IMR-90 (cell line): ENCODE measurements around the gene CPNE1. TPM values are rescaled to one million over a fixed set of nuclear protein-coding genes. Genes with fewer than 3 reads are reported as not detected.

ENCODE experiments used
- ATAC-seq: fragments of 200-7000 bp; cut with Tn5 transposase; 2 replicates; pipeline ENCODE4 v1.9.1; 2020; ENCODE audit warnings: low read depth, mild to moderate bottlenecking, moderate library complexity
- BruUV-seq: library from RNA; stranded (reverse); fragments of 400-500 nt; replicated peaks from 2 replicates; lab custom pipeline; 2021; lab: Mats Ljungman, UMichigan
- CTCF ChIA-PET: fragments of 300-600 bp; formaldehyde crosslinking; extraction: SDS; loops from one replicate; lab custom pipeline; 2021; ENCODE audit warnings: antibody characterized with exemption; lab: Yijun Ruan, JAX
- POLR2A ChIA-PET: fragments of 300-600 bp; sonication (Branson Sonifier 250); formaldehyde crosslinking; loops from one replicate; lab custom pipeline; 2022; ENCODE audit warnings: antibody characterized with exemption; ENCODE audit not compliant: unreplicated experiment; lab: Charles Lee
- DNase-seq: peaks from one replicate; pipeline ENCODE4 v3.0.0; 2013
- H2AFZ ChIP-seq: replicated peaks from 2 replicates; pipeline ENCODE3; 2013; ENCODE audit warnings: low read length, mild to moderate bottlenecking; ENCODE audit not compliant: poor library complexity
- H2AK5ac ChIP-seq: 2 replicates; pipeline ENCODE4 v1.6.1; 2013; ENCODE audit warnings: low read depth, low read length, inconsistent platforms
- H2AK9ac ChIP-seq: replicated peaks from 2 replicates; pipeline ENCODE3; 2013; ENCODE audit warnings: mild to moderate bottlenecking, low read depth, low read length, moderate library complexity; ENCODE audit not compliant: poor library complexity
- H2BK120ac ChIP-seq: 2 replicates; pipeline ENCODE4 v1.6.1; 2013; ENCODE audit warnings: low read depth, low read length, inconsistent platforms
- H2BK15ac ChIP-seq: 3 replicates; pipeline ENCODE4 v1.6.1; 2013; ENCODE audit warnings: low read depth, low read length, inconsistent platforms
- H2BK20ac ChIP-seq: 2 replicates; pipeline ENCODE4 v1.6.1; 2013; ENCODE audit warnings: low read depth, mild to moderate bottlenecking, inconsistent platforms, low read length, moderate library complexity
- H2BK5ac ChIP-seq: 2 replicates; pipeline ENCODE4 v1.6.1; 2013; ENCODE audit warnings: mild to moderate bottlenecking, low read depth, low read length, inconsistent platforms; ENCODE audit not compliant: poor library complexity, severe bottlenecking
- H3K14ac ChIP-seq: replicated peaks from 2 replicates; pipeline ENCODE4 v1.6.1; 2013; ENCODE audit warnings: low read depth, low read length, inconsistent platforms
- H3K18ac ChIP-seq: 2 replicates; pipeline ENCODE4 v1.6.1; 2013; ENCODE audit warnings: low read depth, low read length, control low read depth
- H3K23ac ChIP-seq: 2 replicates; pipeline ENCODE4 v1.6.1; 2013; ENCODE audit warnings: low read depth, low read length, inconsistent platforms
- H3K27ac ChIP-seq: 2 replicates; pipeline ENCODE4 v1.5.1; 2013; ENCODE audit warnings: mild to moderate bottlenecking, control low read depth, low read length; ENCODE audit not compliant: insufficient read depth
- H3K27me3 ChIP-seq: 2 replicates; pipeline ENCODE4 v1.6.1; 2013; ENCODE audit warnings: low read length; ENCODE audit not compliant: control insufficient read depth, insufficient read depth
- H3K36me3 ChIP-seq: 2 replicates; pipeline ENCODE4 v1.6.1; 2013; ENCODE audit warnings: low read length, mixed read lengths; ENCODE audit not compliant: control insufficient read depth, insufficient read depth
- H3K4ac ChIP-seq: 2 replicates; pipeline ENCODE4 v1.6.1; 2013; ENCODE audit warnings: low read depth, low read length, inconsistent platforms
- H3K4me1 ChIP-seq: 2 replicates; pipeline ENCODE4 v1.6.1; 2013; ENCODE audit warnings: low read length, mixed read lengths; ENCODE audit not compliant: control insufficient read depth, insufficient read depth
- H3K4me2 ChIP-seq: 2 replicates; pipeline ENCODE4 v1.6.1; 2013; ENCODE audit warnings: low read depth, mild to moderate bottlenecking, control low read depth, low read length, moderate library complexity
- H3K4me3 ChIP-seq: 2 replicates; pipeline ENCODE4 v1.5.1; 2013; ENCODE audit warnings: low read depth, mild to moderate bottlenecking, control low read depth, low read length, moderate library complexity; ENCODE audit not compliant: insufficient read depth
- H3K56ac ChIP-seq: 2 replicates; pipeline ENCODE4 v1.6.1; 2013; ENCODE audit warnings: low read length, inconsistent platforms; ENCODE audit not compliant: insufficient read depth; ENCODE audit errors: extremely low read depth
- H3K79me1 ChIP-seq, 2 experiments: 2 replicates each; pipeline ENCODE4 v1.6.1; 2013; ENCODE audit warnings: low read length in 2 of 2, inconsistent platforms in 1 of 2, low read depth in 1 of 2
- H3K9ac ChIP-seq: 2 replicates; pipeline ENCODE4 v1.6.1; 2013; ENCODE audit warnings: low read depth, low read length, control low read depth
- H3K9me1 ChIP-seq: 2 replicates; pipeline ENCODE4 v1.6.1; 2013; ENCODE audit warnings: low read length, inconsistent platforms; ENCODE audit not compliant: insufficient read depth
- H3K9me3 ChIP-seq: 2 replicates; pipeline ENCODE4 v1.6.1; 2013; ENCODE audit warnings: low read length; ENCODE audit not compliant: control insufficient read depth, insufficient read depth
- H4K20me1 ChIP-seq: 2 replicates; pipeline ENCODE4 v1.6.1; 2013; ENCODE audit warnings: low read length, inconsistent platforms; ENCODE audit not compliant: insufficient read depth
- H4K5ac ChIP-seq: 2 replicates; pipeline ENCODE4 v1.6.1; 2013; ENCODE audit warnings: mild to moderate bottlenecking, low read depth, low read length, control low read depth
- H4K8ac ChIP-seq, 2 experiments: 2 replicates each; pipeline ENCODE4 v1.6.1; 2013; ENCODE audit warnings: low read depth in 2 of 2, low read length in 2 of 2, control low read depth in 1 of 2, inconsistent platforms in 1 of 2
- H4K91ac ChIP-seq: 2 replicates; pipeline ENCODE4 v1.6.1; 2013; ENCODE audit warnings: low read depth, low read length, inconsistent platforms; ENCODE audit not compliant: insufficient read depth
- BHLHE40 ChIP-seq: fragments of 150-350 bp; IDR thresholded peaks from 2 replicates; pipeline ENCODE4 v1.6.1; 2016; ENCODE audit warnings: mild to moderate bottlenecking, low read depth, low read length
- CEBPB ChIP-seq: IDR thresholded peaks from 2 replicates; pipeline ENCODE4 v1.6.1; 2012; ENCODE audit warnings: low read depth, low read length, improper control_type of control experiment
- CHD1 ChIP-seq: IDR thresholded peaks from 2 replicates; pipeline ENCODE4 v1.6.1; 2012; ENCODE audit warnings: low read depth, low read length, improper control_type of control experiment
- CTCF ChIP-seq: conservative IDR thresholded peaks from 2 replicates; pipeline ENCODE4 v1.5.1; 2012; ENCODE audit warnings: mild to moderate bottlenecking, low read depth, low read length, improper control_type of control experiment
- FOS ChIP-seq: fragments of 150-350 bp; IDR thresholded peaks from 2 replicates; pipeline ENCODE4 v1.6.1; 2016; ENCODE audit warnings: low read depth, low read length
- MAFK ChIP-seq: IDR thresholded peaks from 2 replicates; pipeline ENCODE4 v1.6.1; 2012; ENCODE audit warnings: low read depth, low read length, improper control_type of control experiment
- MAZ ChIP-seq: IDR thresholded peaks from 2 replicates; pipeline ENCODE4 v1.6.1; 2012; ENCODE audit warnings: low read depth, mild to moderate bottlenecking, low read length, improper control_type of control experiment, moderate library complexity, borderline replicate concordance
- MXI1 ChIP-seq: IDR thresholded peaks from 2 replicates; pipeline ENCODE4 v1.6.1; 2012; ENCODE audit warnings: low read depth, mild to moderate bottlenecking, low read length, moderate library complexity, borderline replicate concordance
- NFE2L2 ChIP-seq: fragments of 150-350 bp; IDR thresholded peaks from 2 replicates; pipeline ENCODE4 v1.6.1; 2016; ENCODE audit warnings: low read depth, mild to moderate bottlenecking, low read length
- POLR2A ChIP-seq: IDR thresholded peaks from 2 replicates; pipeline ENCODE4 v1.6.1; 2012; ENCODE audit warnings: mild to moderate bottlenecking, low read depth, low read length
- RAD21 ChIP-seq: IDR thresholded peaks from 2 replicates; pipeline ENCODE4 v1.6.1; 2012; ENCODE audit warnings: low read length, improper control_type of control experiment
- RCOR1 ChIP-seq: IDR thresholded peaks from 2 replicates; pipeline ENCODE4 v1.6.1; 2012; ENCODE audit warnings: mild to moderate bottlenecking, low read length, improper control_type of control experiment; ENCODE audit not compliant: insufficient replicate concordance
- RFX5 ChIP-seq: IDR thresholded peaks from 2 replicates; pipeline ENCODE4 v1.8.0; 2012; ENCODE audit warnings: low read depth, mild to moderate bottlenecking, low read length, moderate library complexity
- SMC3 ChIP-seq: fragments of 150-350 bp; IDR thresholded peaks from 2 replicates; pipeline ENCODE4 v1.6.1; 2016; ENCODE audit warnings: low read depth, mild to moderate bottlenecking, antibody characterized with exemption, low read length, moderate library complexity
- WGBS, 2 experiments: methylation state at CpG; one replicate each; pipeline versions ENCODE4 v1.1.5 to v1.1.7; 2013; ENCODE audit warnings: missing lambda C conversion rate in 2 of 2; ENCODE audit not compliant: insufficient read length in 1 of 2; ENCODE audit errors: extremely low coverage in 2 of 2; 5-methylcytosine and 5-hydroxymethylcytosine counted together
- dilution Hi-C: fragments of 300-500 bp; cut with HindIII; formaldehyde crosslinking; loops from one replicate; pipeline ENCODE4 v1.14.3; 2018; ENCODE audit warnings: low sequenced_read_pairs; ENCODE audit not compliant: unreplicated experiment
- in situ Hi-C: fragments of 300-500 bp; cut with MboI; formaldehyde crosslinking; loops from 3 replicates; pipeline ENCODE4 v1.14.3; 2019; ENCODE audit warnings: low sequenced_read_pairs, inconsistent platforms, mixed read lengths
- intact Hi-C: fragments of 100-400 bp; cut with micrococcal nuclease; formaldehyde crosslinking; loops from 2 replicates; pipeline ENCODE4 v1.10.0; 2022
- polyA plus RNA-seq, 3 experiments: library from polyadenylated mRNA; depleted of rRNA; stranded (reverse); fragments of >200 nt; gene quantifications; 2 replicates each; pipeline ENCODE4 v1.2.3, GENCODE V29; 2012; ENCODE audit warnings: low replicate concordance in 1 of 3
- total RNA-seq: library from RNA; depleted of rRNA; stranded (reverse); fragments of >200 nt; gene quantifications from 2 replicates; pipeline ENCODE4 v1.2.3, GENCODE V29; 2012
- TF ChIP-seq, protein P1 (sequence below): fragments of 150-350 bp; IDR thresholded peaks from 2 replicates; pipeline ENCODE4 v1.6.1; 2017; ENCODE audit warnings: mild to moderate bottlenecking, antibody characterized with exemption, low read length, low read depth
- TF ChIP-seq, protein P2 (sequence below): fragments of 150-350 bp; IDR thresholded peaks from 2 replicates; pipeline ENCODE4 v1.6.1; 2016; ENCODE audit warnings: low read depth, mild to moderate bottlenecking, low read length, moderate library complexity, borderline replicate concordance

The CPNE1 gene
- total and polyA plus RNA-seq, 2 of the 4 experiments (the other 2 are of a cell fraction) = 163 to 165 TPM

DNA sequence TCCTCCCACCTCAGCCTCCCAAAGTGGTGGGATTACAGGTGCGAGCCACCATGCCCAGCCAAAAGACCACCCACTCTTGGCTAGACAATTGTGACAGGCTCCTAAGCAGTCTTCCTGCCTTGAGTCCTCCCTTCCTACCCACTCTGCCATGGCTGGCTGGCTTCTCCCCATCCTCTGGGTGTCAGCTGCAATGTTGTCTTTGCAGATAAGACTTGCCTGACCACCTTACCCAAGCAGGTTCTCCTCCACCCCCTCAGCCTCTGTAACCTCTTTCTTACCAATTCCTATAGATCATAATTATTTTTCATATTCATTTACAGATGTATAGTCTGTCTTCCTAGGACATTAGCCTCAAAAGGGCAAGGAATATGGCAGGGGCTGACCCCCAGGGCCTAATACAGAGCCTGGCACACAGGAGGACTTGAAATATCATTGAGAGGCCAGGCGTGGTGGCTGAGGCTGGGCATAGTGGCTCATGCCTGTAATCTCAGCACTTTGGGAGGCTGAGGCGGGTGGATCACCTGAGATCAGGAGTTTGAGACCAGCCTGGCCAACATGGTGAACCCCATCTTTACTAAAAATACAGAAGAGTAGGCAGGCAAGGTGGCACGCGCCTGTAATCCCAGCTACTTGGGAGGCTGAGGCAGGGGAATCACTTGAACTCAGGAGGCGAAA is 77.8 kb downstream of the CPNE1 start:
- H2AFZ ChIP-seq = no peak overlapping the region
- H4K5ac ChIP-seq = no peak overlapping the region
- no peak overlapping the region for H3K4me3 ChIP-seq
- no peak overlapping the region for H2AK9ac ChIP-seq
- ChIA-PET CTCF (interaction anchor here (0.7 kb wide), 1 partner anchor 18 kb away, joined by 3 read pairs; no protein-coding TSS in a partner anchor), POLR2A (no interaction called here)
- H3K14ac ChIP-seq = no peak overlapping the region
- no peak for ATAC-seq
- in situ Hi-C loops (no loop called here), intact Hi-C loops (no loop called here), dilution Hi-C loops (no loop called here)
- H3K4me2 ChIP-seq = no peak overlapping the region
- BruUV-seq = no TSS peak
- DNase-seq = no peak
- TF ChIP-seq RAD21 (no peak), MAZ (no peak), NFE2L2 (no peak), RCOR1 (no peak), SMC3 (no peak), BHLHE40 (no peak), FOS (no peak), MXI1 (no peak), RFX5 (no peak), MAFK (no peak), CEBPB (no peak), POLR2A (no peak), CHD1 (no peak), CTCF (no peak)
- TF ChIP-seq, protein P1, sequence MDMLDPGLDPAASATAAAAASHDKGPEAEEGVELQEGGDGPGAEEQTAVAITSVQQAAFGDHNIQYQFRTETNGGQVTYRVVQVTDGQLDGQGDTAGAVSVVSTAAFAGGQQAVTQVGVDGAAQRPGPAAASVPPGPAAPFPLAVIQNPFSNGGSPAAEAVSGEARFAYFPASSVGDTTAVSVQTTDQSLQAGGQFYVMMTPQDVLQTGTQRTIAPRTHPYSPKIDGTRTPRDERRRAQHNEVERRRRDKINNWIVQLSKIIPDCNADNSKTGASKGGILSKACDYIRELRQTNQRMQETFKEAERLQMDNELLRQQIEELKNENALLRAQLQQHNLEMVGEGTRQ = no peak
- TF ChIP-seq, protein P2, sequence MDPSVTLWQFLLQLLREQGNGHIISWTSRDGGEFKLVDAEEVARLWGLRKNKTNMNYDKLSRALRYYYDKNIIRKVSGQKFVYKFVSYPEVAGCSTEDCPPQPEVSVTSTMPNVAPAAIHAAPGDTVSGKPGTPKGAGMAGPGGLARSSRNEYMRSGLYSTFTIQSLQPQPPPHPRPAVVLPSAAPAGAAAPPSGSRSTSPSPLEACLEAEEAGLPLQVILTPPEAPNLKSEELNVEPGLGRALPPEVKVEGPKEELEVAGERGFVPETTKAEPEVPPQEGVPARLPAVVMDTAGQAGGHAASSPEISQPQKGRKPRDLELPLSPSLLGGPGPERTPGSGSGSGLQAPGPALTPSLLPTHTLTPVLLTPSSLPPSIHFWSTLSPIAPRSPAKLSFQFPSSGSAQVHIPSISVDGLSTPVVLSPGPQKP = no peak
- H3K27me3 ChIP-seq = no peaks in the 10 kb centered on the region; the same call in 1 of the 2 replicates
- H3K56ac ChIP-seq = no peak overlapping the region
- H3K79me1 ChIP-seq = no peaks in the 10 kb centered on the region
- no peak overlapping the region for H3K27ac ChIP-seq
- H4K20me1 ChIP-seq = no peaks in the 10 kb centered on the region
- no peak overlapping the region for H4K91ac ChIP-seq
- H3K18ac ChIP-seq = no peak overlapping the region
- H2BK120ac ChIP-seq = no peak overlapping the region
- H3K4me1 ChIP-seq = no peaks in the 10 kb centered on the region
- H3K36me3 ChIP-seq = no peaks in the 10 kb centered on the region
- H2AK5ac ChIP-seq = no peak overlapping the region
- no peaks in the 10 kb centered on the region; the same call in 1 of the 2 replicates for H3K9me1 ChIP-seq
- no peak overlapping the region for H3K4ac ChIP-seq
- H2BK15ac ChIP-seq = no peak overlapping the region
- no peak overlapping the region for H3K23ac ChIP-seq
- H3K9ac ChIP-seq = no peak overlapping the region
- WGBS, 2 experiments = 89% methylated on average over 1 of the region's 6 CpGs; no CpG with 5 or more reads in 1 of the 2 experiments
- no peak overlapping the region for H2BK5ac ChIP-seq
- H2BK20ac ChIP-seq = no peak overlapping the region
- no peaks in the 10 kb centered on the region for H3K9me3 ChIP-seq
- no peak overlapping the region for H4K8ac ChIP-seq
